ENCODE data around the gene BMAL1.

- no peak for TF ChIP-seq EZH2 (IDR thresholded peaks at IDR 0.05; ENCODE audit: borderline replicate concordance, low read length)
- no peak for TF ChIP-seq CTCF (IDR thresholded peaks at IDR 0.05; ENCODE audit: low read length)
Measured at GRCh38 chr11:13262096-13262495, 15.5 kb upstream of the BMAL1 start.

All from OCI-LY1 (cell line).